OCI-LY3 (cell line): ENCODE data around the gene C1QTNF4.

Experiments used
- EZH2phosphoT487 ChIP-seq: fragments of 200-600 bp; shearing (Covaris generic); IDR thresholded peaks from 2 replicates; pipeline ENCODE4 v1.6.1; 2018; ENCODE audit warnings: antibody characterized with exemption, mixed run types, low read depth
- TF ChIP-seq, protein P1 (sequence below): fragments of 200-600, 300-600 bp; sonication (generic); IDR thresholded peaks from 2 replicates; pipeline ENCODE4 v1.5.1; 2014; ENCODE audit warnings: antibody characterized with exemption, low read length, low read depth

DNA sequence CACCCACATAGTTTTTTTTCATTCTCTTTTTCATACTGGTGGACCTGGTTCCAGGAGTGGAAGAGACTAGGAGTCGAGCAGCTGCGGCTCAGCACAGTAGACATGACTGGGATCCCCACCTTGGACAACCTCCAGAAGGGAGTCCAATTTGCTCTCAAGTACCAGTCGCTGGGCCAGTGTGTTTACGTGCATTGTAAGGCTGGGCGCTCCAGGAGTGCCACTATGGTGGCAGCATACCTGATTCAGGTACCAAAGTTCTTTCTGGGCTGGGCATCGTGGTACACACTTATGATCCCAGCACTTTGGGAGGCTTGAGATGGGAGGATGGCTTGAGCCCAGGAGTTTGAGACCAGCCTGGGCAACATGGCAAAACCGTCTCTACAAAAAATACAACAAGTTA, 24.6 kb downstream of the C1QTNF4 start:
- TF ChIP-seq, protein P1, sequence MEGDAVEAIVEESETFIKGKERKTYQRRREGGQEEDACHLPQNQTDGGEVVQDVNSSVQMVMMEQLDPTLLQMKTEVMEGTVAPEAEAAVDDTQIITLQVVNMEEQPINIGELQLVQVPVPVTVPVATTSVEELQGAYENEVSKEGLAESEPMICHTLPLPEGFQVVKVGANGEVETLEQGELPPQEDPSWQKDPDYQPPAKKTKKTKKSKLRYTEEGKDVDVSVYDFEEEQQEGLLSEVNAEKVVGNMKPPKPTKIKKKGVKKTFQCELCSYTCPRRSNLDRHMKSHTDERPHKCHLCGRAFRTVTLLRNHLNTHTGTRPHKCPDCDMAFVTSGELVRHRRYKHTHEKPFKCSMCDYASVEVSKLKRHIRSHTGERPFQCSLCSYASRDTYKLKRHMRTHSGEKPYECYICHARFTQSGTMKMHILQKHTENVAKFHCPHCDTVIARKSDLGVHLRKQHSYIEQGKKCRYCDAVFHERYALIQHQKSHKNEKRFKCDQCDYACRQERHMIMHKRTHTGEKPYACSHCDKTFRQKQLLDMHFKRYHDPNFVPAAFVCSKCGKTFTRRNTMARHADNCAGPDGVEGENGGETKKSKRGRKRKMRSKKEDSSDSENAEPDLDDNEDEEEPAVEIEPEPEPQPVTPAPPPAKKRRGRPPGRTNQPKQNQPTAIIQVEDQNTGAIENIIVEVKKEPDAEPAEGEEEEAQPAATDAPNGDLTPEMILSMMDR: no peak
- no peak for TF ChIP-seq EZH2phosphoT487
